HepG2 (cell line): ENCODE results near the gene PIP4K2C. TPM values are rescaled to one million over a fixed set of nuclear protein-coding genes. Genes with fewer than 3 reads are reported as not detected.

ENCODE experiments used
- ATAC-seq: fragments of 200-7000 bp; cut with Tn5 transposase; 3 replicates; pipeline ENCODE4 v1.9.1; 2020; ENCODE audit warnings: mild to moderate bottlenecking, moderate library complexity
- BruUV-seq: library from RNA; stranded (reverse); fragments of 400-500 nt; replicated peaks from 2 replicates; lab custom pipeline; 2021; lab: Mats Ljungman, UMichigan
- CTCF ChIA-PET: fragments of 300-600 bp; formaldehyde crosslinking; extraction: SDS; loops from one replicate; lab custom pipeline; 2021; ENCODE audit warnings: low total read pairs, inconsistent platforms, low intra/inter-chr PET ratio; lab: Yijun Ruan, JAX
- POLR2A ChIA-PET: fragments of 350-600 bp; sonication (Branson Sonifier 250); formaldehyde crosslinking; loops from one replicate; lab custom pipeline; 2020; ENCODE audit warnings: antibody characterized with exemption, inconsistent platforms; lab: Yijun Ruan, JAX
- DNase-seq: peaks from one replicate; pipeline ENCODE4 v3.0.0-alpha.2; 2015; ENCODE audit warnings: low spot score
- FAIRE-seq: peaks from 3 replicates; lab custom pipeline; 2011; peaks lifted over from hg19 to GRCh38; lab: Jason Lieb, UNC
- H2AFZ ChIP-seq: one replicate; pipeline ENCODE4 v1.6.1; 2011; ENCODE audit warnings: low read length, inconsistent platforms
- H3K27ac ChIP-seq: fragments of 300-600 bp; 3 replicates; pipeline ENCODE4 v1.8.0; 2011; ENCODE audit warnings: mixed run types, mild to moderate bottlenecking, mixed read lengths, low read length, inconsistent platforms; ENCODE audit not compliant: insufficient read depth; ENCODE audit errors: extremely low read length
- H3K27me3 ChIP-seq, 2 experiments: fragments of 200-600 bp in 1 of 2; 2 replicates in 1 of 2; 3 replicates in 1 of 2; pipeline versions ENCODE4 v1.6.0 to v1.8.0; 2011; ENCODE audit warnings: low read length in 2 of 2, mild to moderate bottlenecking in 2 of 2, moderate library complexity in 2 of 2, inconsistent platforms in 1 of 2; ENCODE audit not compliant: insufficient read depth in 2 of 2, control insufficient read depth in 1 of 2
- H3K36me3 ChIP-seq, 2 experiments: fragments of 200-600 bp in 1 of 2; replicated peaks in 1 of 2; 2 replicates in 1 of 2; 3 replicates in 1 of 2; pipeline versions ENCODE4 v1.5.1 to v1.8.0; 2011; ENCODE audit warnings: low read length in 2 of 2, inconsistent platforms in 1 of 2; ENCODE audit not compliant: insufficient read depth in 2 of 2, control insufficient read depth in 1 of 2
- H3K4me1 ChIP-seq: 2 replicates; pipeline ENCODE4 v1.5.1; 2012; ENCODE audit warnings: low read length, inconsistent platforms; ENCODE audit not compliant: insufficient read depth
- H3K4me2 ChIP-seq: 2 replicates; pipeline ENCODE4 v1.6.0; 2011; ENCODE audit warnings: low read depth, low read length, inconsistent platforms
- H3K4me3 ChIP-seq, 3 experiments: fragments of 200-600 bp in 1 of 3; sonication (generic), shearing (Covaris generic) in 1 of 3; replicated peaks in 1 of 3; 2 replicates each; pipeline ENCODE4 v1.5.1; 2011 to 2016; ENCODE audit warnings: low read length in 3 of 3, inconsistent platforms in 2 of 3, low read depth in 2 of 3, mild to moderate bottlenecking in 2 of 3, control low read depth in 1 of 3, mixed read lengths in 1 of 3; ENCODE audit not compliant: insufficient read depth in 1 of 3
- H3K79me2 ChIP-seq: one replicate; pipeline ENCODE4 v1.6.1; 2011; ENCODE audit warnings: low read length, inconsistent platforms; ENCODE audit not compliant: insufficient read depth
- H3K9ac ChIP-seq: 2 replicates; pipeline ENCODE4 v1.6.0; 2011; ENCODE audit warnings: mild to moderate bottlenecking, low read depth, low read length, inconsistent platforms; ENCODE audit not compliant: insufficient read depth
- H3K9me3 ChIP-seq: 2 replicates; pipeline ENCODE4 v1.5.1; 2012; ENCODE audit warnings: mild to moderate bottlenecking, low read length
- H4K20me1 ChIP-seq: 2 replicates; pipeline ENCODE4 v1.6.0; 2011; ENCODE audit warnings: inconsistent platforms, mild to moderate bottlenecking, low read length, moderate library complexity; ENCODE audit not compliant: insufficient read depth
- ARID3A ChIP-seq: IDR thresholded peaks from 2 replicates; pipeline ENCODE4 v1.6.1; 2012; ENCODE audit warnings: low read depth, low read length, improper control_type of control experiment
- CHCHD3 ChIP-seq: sonication (generic); formaldehyde crosslinking; IDR thresholded peaks from 2 replicates; pipeline ENCODE4 v1.8.0; 2022; ENCODE audit warnings: mild to moderate bottlenecking, missing genetic modification reagents, moderate library complexity
- MED13 ChIP-seq: sonication (generic); formaldehyde crosslinking; IDR thresholded peaks from 2 replicates; pipeline ENCODE4 v1.5.0; 2020; ENCODE audit warnings: missing genetic modification reagents
- PHF5A ChIP-seq: IDR thresholded peaks from one replicate; pipeline ENCODE4 v1.6.1; 2018; ENCODE audit warnings: low read depth, missing genetic modification reagents; ENCODE audit not compliant: unreplicated experiment
- SATB2 ChIP-seq: sonication (generic); formaldehyde crosslinking; IDR thresholded peaks from 2 replicates; pipeline ENCODE4 v1.5.0; 2020; ENCODE audit warnings: missing genetic modification reagents
- SMC3 ChIP-seq: IDR thresholded peaks from 2 replicates; pipeline ENCODE4 v1.6.1; 2011; ENCODE audit warnings: low read length, improper control_type of control experiment
- TAF1 ChIP-seq: sonication (generic); formaldehyde crosslinking; IDR thresholded peaks from 2 replicates; pipeline ENCODE4 v1.4.0; 2020; ENCODE audit warnings: missing genetic modification reagents
- TCF7 ChIP-seq: sonication (generic); IDR thresholded peaks from 2 replicates; pipeline ENCODE4 v1.6.1; 2016; ENCODE audit warnings: antibody characterized with exemption, low read depth
- YEATS4 ChIP-seq: sonication (generic); formaldehyde crosslinking; IDR thresholded peaks from 2 replicates; pipeline ENCODE4 v1.4.0; 2020; ENCODE audit warnings: missing genetic modification reagents, borderline replicate concordance
- ZBTB21 ChIP-seq: sonication (generic); formaldehyde crosslinking; IDR thresholded peaks from 2 replicates; pipeline ENCODE4 v1.4.0; 2020; ENCODE audit warnings: missing genetic modification reagents
- ZNF788 ChIP-seq: sonication (generic); formaldehyde crosslinking; IDR thresholded peaks from 2 replicates; pipeline ENCODE4 v1.5.0; 2020; ENCODE audit warnings: mild to moderate bottlenecking, missing genetic modification reagents, borderline replicate concordance
- ZNF792 ChIP-seq: IDR thresholded peaks from 2 replicates; pipeline ENCODE4 v1.6.1; 2016
- ZNF800 ChIP-seq: sonication (generic); formaldehyde crosslinking; IDR thresholded peaks from 2 replicates; pipeline ENCODE4 v1.4.0; 2020; ENCODE audit warnings: missing genetic modification reagents
- WGBS: methylation state at CpG from one replicate; pipeline ENCODE4 v1.1.6; 2017; ENCODE audit warnings: low lambda C conversion rate; 5-methylcytosine and 5-hydroxymethylcytosine counted together
- in situ Hi-C: cut with HindIII; loops from 2 replicates; pipeline ENCODE4 v1.10.0; 2017; ENCODE audit warnings: low pct_unique_long_range_greater_than_20kb; ENCODE audit not compliant: extremely low pct_ligation_motif_present
- intact Hi-C: fragments of 100-400 bp; cut with micrococcal nuclease; formaldehyde crosslinking; loops from one replicate; pipeline ENCODE4 v1.10.0; 2022; ENCODE audit not compliant: unreplicated experiment
- polyA plus RNA-seq, 8 experiments: library from polyadenylated mRNA; depleted of rRNA in 3 of 8; stranded (reverse) in 7 of 8; unstranded in 1 of 8; fragments of >200 nt; fragmentation: Illumina TruSeq in 4 of 8; extraction: Trizol in 4 of 8; gene quantifications; 2 replicates each; pipeline versions ENCODE4 v1.2.1 to v1.2.3, GENCODE V29; 2011 to 2016; ENCODE audit warnings: low read depth in 4 of 8, missing spikeins in 1 of 8, mixed read lengths in 1 of 8; ENCODE audit not compliant: insufficient read depth in 1 of 8
- total RNA-seq, 5 experiments: library from RNA; depleted of rRNA; stranded (reverse); fragments of >200 nt; fragmentation: Illumina TruSeq; extraction: Trizol; gene quantifications; 2 replicates each; pipeline ENCODE4 v1.2.3, GENCODE V29; 2016; ENCODE audit warnings: low read depth in 1 of 5
- TF ChIP-seq, protein P1 (sequence below): sonication (generic); formaldehyde crosslinking; IDR thresholded peaks from 2 replicates; pipeline ENCODE4 v1.4.0; 2020; ENCODE audit warnings: mild to moderate bottlenecking, missing genetic modification reagents

The PIP4K2C gene
- total and polyA plus RNA-seq, 2 of the 13 experiments (the other 11 are each of a cell fraction or from before 2014, with no cell fraction given), result 23.3 to 26.4 TPM

DNA sequence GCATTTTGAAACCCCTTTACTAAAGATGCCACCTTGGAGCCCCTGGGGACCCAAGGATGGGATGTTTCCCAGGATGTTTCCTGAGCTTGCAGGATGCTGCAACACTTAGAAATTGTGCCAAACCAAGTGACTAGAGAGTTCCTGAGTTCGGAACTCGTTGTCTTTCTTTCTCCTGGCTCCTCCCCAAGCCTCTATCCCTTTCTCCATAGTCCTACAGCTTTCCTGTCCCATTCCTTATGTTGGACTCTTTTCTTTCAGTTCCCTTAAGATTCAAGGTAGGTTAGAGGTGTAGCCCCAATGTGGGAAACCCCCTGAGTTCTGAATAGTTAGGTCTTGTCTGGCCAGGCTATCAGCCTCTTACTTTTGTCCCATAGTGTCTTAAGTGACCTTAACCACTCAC, 42.5 kb upstream of the PIP4K2C start:
- Histone ChIP-seq H3K36me3 (no peaks in the 10 kb centered on the region), H3K4me2 (peak overlapping the region; percentile 81; the same call in 1 of the 2 replicates), H2AFZ (no peak overlapping the region), H3K9me3 (no peaks in the 10 kb centered on the region), H3K27me3 (peaks cover 1 to 27% of the 10 kb centered on the region in 2 experiments; a peak in 3 of 5 replicates), H3K9ac (no peak overlapping the region), H3K4me3 (no peak overlapping the region), H3K4me1 (peaks cover 61% of the 10 kb centered on the region), H3K27ac (no peak overlapping the region), H4K20me1 (no peaks in the 10 kb centered on the region), H3K79me2 (peaks cover 20% of the 10 kb centered on the region)
- in situ Hi-C loops, result no loop called here
- POLR2A ChIA-PET, result interaction anchor here (1.0 kb wide), 1 partner anchor 28 kb away, joined by 3 read pairs; no protein-coding TSS in a partner anchor
- no peak for TF ChIP-seq CHCHD3 (CRISPR knock-in tag)
- no peak for TF ChIP-seq ZNF788
- TF ChIP-seq ZNF792 (CRISPR knock-in tag), result no peak
- DNase-seq, result no peak
- no TSS peak for BruUV-seq
- no peak for ATAC-seq
- intact Hi-C loops, result no loop called here
- no peak for FAIRE-seq
- CTCF ChIA-PET, result no interaction called here
- 6% methylated on average over 2 of the region's 2 CpGs for WGBS

DNA sequence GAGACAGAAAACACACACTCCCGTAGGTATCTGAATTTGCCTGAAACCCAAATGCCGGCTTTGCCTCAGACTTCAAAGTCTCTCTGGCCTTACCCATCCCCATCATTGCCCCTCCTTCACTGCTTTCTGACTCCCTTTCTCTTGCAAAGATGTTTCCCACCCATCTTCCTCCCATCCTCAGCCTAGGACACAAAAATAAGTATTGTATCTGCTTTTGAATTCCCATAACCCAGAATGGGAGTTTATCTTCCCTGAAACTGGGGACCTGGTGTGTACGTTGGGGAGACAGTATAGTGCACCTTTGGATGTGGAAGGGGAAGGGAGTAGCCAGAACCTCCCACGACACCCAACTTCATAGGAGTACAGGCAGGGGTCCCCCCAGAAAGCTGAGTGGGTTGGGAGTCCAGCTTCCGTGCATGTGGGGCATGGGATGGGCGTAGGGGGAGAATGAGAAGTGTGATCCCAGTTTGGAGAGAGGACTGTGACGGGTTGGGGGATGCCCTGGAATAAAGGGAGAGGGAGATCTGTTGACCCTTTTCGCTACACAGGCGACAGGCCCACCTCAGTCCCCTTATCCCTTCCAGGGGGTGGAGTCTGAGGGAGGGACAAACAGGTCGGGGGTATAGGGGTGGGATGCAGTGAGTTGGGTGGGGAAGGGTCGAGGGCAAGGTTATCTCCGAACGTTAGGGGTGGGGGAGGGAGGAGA, 41.6 kb upstream of the PIP4K2C start:
- Histone ChIP-seq H3K4me2 (peak overlapping the region; percentile 81), H3K4me1 (peaks cover 61% of the 10 kb centered on the region), H3K79me2 (peaks cover 20% of the 10 kb centered on the region), H3K27me3 (peaks cover 1 to 27% of the 10 kb centered on the region in 2 experiments; a peak in 3 of 5 replicates), H3K27ac (no peak overlapping the region), H3K36me3 (no peaks in the 10 kb centered on the region), H3K9ac (no peak overlapping the region), H4K20me1 (no peaks in the 10 kb centered on the region), H2AFZ (no peak overlapping the region), H3K9me3 (no peaks in the 10 kb centered on the region), H3K4me3 (peak overlapping the region in 2 of 3 experiments; percentile 57 to 75; a peak in 3 of 6 replicates)
- in situ Hi-C loops (no loop called here), intact Hi-C loops (no loop called here)
- ATAC-seq (no peak), FAIRE-seq (no peak), DNase-seq (no peak)
- 25% methylated on average over 13 of the region's 13 CpGs for WGBS
- CTCF ChIA-PET, result interaction anchor here (1.3 kb wide), 1 partner anchor 34 kb away, joined by 4 read pairs; no protein-coding TSS in a partner anchor
- BruUV-seq, result no TSS peak
- TF ChIP-seq, protein P1, sequence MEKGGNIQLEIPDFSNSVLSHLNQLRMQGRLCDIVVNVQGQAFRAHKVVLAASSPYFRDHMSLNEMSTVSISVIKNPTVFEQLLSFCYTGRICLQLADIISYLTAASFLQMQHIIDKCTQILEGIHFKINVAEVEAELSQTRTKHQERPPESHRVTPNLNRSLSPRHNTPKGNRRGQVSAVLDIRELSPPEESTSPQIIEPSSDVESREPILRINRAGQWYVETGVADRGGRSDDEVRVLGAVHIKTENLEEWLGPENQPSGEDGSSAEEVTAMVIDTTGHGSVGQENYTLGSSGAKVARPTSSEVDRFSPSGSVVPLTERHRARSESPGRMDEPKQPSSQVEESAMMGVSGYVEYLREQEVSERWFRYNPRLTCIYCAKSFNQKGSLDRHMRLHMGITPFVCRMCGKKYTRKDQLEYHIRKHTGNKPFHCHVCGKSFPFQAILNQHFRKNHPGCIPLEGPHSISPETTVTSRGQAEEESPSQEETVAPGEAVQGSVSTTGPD (CRISPR knock-in tag), result no peak
- TF ChIP-seq SMC3 (no peak), ARID3A (no peak), PHF5A (no peak), SATB2 (CRISPR knock-in tag) (no peak), MED13 (CRISPR knock-in tag) (no peak), TAF1 (CRISPR knock-in tag) (no peak), ZBTB21 (CRISPR knock-in tag) (no peak), YEATS4 (no peak), TCF7 (no peak), ZNF800 (CRISPR knock-in tag) (no peak)
- POLR2A ChIA-PET, result no interaction called here
